GM12878 (cell line): ENCODE measurements around the gene OR6K6. TPM values are rescaled to one million over a fixed set of nuclear protein-coding genes. Genes with fewer than 3 reads are reported as not detected.
A peak's percentile ranks its signal among the peaks of the same experiment; 100 is the strongest.

Source experiments
- ATAC-seq: fragments of 200-7000 bp; cut with Tn5 transposase; 3 replicates; pipeline ENCODE4 v1.9.1; 2020; ENCODE audit warnings: mild to moderate bottlenecking, moderate library complexity
- BruUV-seq: library from RNA; stranded (reverse); fragments of 400-500 nt; replicated peaks from 2 replicates; lab custom pipeline; 2021; lab: Mats Ljungman, UMichigan
- CTCF ChIA-PET: fragments of 300-600 bp; sonication (Branson Sonifier 250); formaldehyde crosslinking; extraction: SDS; loops from one replicate; lab custom pipeline; 2021; ENCODE audit warnings: inconsistent platforms; lab: Yijun Ruan, JAX
- POLR2A ChIA-PET: fragments of 350-600 bp; formaldehyde crosslinking; extraction: SDS; loops from one replicate; lab custom pipeline; 2021; ENCODE audit warnings: inconsistent platforms; lab: Charles Lee
- RAD21 ChIA-PET: fragments of 300-600 bp; sonication (Branson Sonifier 250); formaldehyde crosslinking; loops from one replicate; lab custom pipeline; 2023; ENCODE audit warnings: antibody characterized with exemption; ENCODE audit not compliant: unreplicated experiment; lab: Charles Lee
- SMC1A ChIA-PET: fragments of 300-600 bp; sonication (Branson Sonifier 250); formaldehyde crosslinking; loops from one replicate; lab custom pipeline; 2023; ENCODE audit not compliant: unreplicated experiment, uncharacterized antibody; lab: Charles Lee
- DNase-seq: peaks from one replicate; pipeline ENCODE4 v3.0.0-alpha.2; 2011; ENCODE audit warnings: low read depth, low spot score
- FAIRE-seq: peaks from 3 replicates; lab custom pipeline; 2011; peaks lifted over from hg19 to GRCh38; lab: Jason Lieb, UNC
- H2AFZ ChIP-seq: 2 replicates; pipeline ENCODE4 v1.6.0; 2011; ENCODE audit warnings: low read depth, low read length, control low read depth; ENCODE audit not compliant: control insufficient read depth
- H3K27ac ChIP-seq: 2 replicates; pipeline ENCODE4 v1.5.1; 2011; ENCODE audit warnings: control low read depth; ENCODE audit not compliant: control insufficient read depth, insufficient read depth
- H3K27me3 ChIP-seq, 2 experiments: replicated peaks in 1 of 2; 2 replicates each; pipeline versions ENCODE4 v1.6.0 to v1.6.1; 2011; ENCODE audit warnings: low read length in 1 of 2; ENCODE audit not compliant: control insufficient read depth in 2 of 2, insufficient read depth in 2 of 2
- H3K36me3 ChIP-seq, 2 experiments: 2 replicates each; pipeline ENCODE4 v1.5.1; 2011; ENCODE audit warnings: low read length in 1 of 2; ENCODE audit not compliant: control insufficient read depth in 2 of 2, insufficient read depth in 2 of 2
- H3K4me1 ChIP-seq: 2 replicates; pipeline ENCODE4 v1.6.1; 2011; ENCODE audit warnings: mild to moderate bottlenecking, low read length, moderate library complexity, mixed read lengths; ENCODE audit not compliant: control insufficient read depth, insufficient read depth
- H3K4me2 ChIP-seq: 2 replicates; pipeline ENCODE4 v1.6.0; 2011; ENCODE audit warnings: control low read depth; ENCODE audit not compliant: control insufficient read depth, insufficient read depth
- H3K4me3 ChIP-seq: fragments of 200-600 bp; sonication (generic); 2 replicates; pipeline ENCODE4 v1.5.1; 2016
- H3K79me2 ChIP-seq: 2 replicates; pipeline ENCODE4 v1.6.0; 2011; ENCODE audit warnings: low read length; ENCODE audit not compliant: control insufficient read depth, insufficient read depth
- H3K9ac ChIP-seq: 2 replicates; pipeline ENCODE4 v1.8.0; 2011; ENCODE audit warnings: low read length, control low read depth, mixed read lengths; ENCODE audit not compliant: control insufficient read depth, insufficient read depth
- H3K9me3 ChIP-seq: replicated peaks from 3 replicates; pipeline ENCODE4 v1.5.1; 2011; ENCODE audit warnings: mild to moderate bottlenecking, low read length; ENCODE audit not compliant: control insufficient read depth, insufficient read depth
- H4K20me1 ChIP-seq: 2 replicates; pipeline ENCODE4 v1.6.0; 2011; ENCODE audit not compliant: control insufficient read depth, insufficient read depth
- CREM ChIP-seq: IDR thresholded peaks from 2 replicates; pipeline ENCODE4 v1.6.1; 2014; ENCODE audit warnings: antibody characterized with exemption, low read depth
- JUND ChIP-seq: IDR thresholded peaks from 2 replicates; pipeline ENCODE4 v1.6.1; 2012; ENCODE audit warnings: low read depth, mild to moderate bottlenecking, low read length, improper control_type of control experiment, moderate library complexity
- MEF2B ChIP-seq: fragments of 450-650 bp; IDR thresholded peaks from 2 replicates; pipeline ENCODE4 v1.6.1; 2018; ENCODE audit warnings: mild to moderate bottlenecking, moderate library complexity; ENCODE audit not compliant: partially characterized antibody, poor library complexity, severe bottlenecking
- MYB ChIP-seq: fragments of 150-350 bp; IDR thresholded peaks from 2 replicates; pipeline ENCODE4 v1.6.1; 2014; ENCODE audit warnings: mild to moderate bottlenecking, low read depth, low read length, borderline replicate concordance
- NFIC ChIP-seq: IDR thresholded peaks from 2 replicates; pipeline ENCODE4 v1.6.1; 2012; ENCODE audit warnings: low read depth, mild to moderate bottlenecking, inconsistent platforms, low read length, moderate library complexity
- RAD21 ChIP-seq: IDR thresholded peaks from 2 replicates; pipeline ENCODE4 v1.6.1; 2011; ENCODE audit warnings: mild to moderate bottlenecking, low read depth, low read length, moderate library complexity; ENCODE audit not compliant: insufficient read depth
- RUNX3 ChIP-seq: IDR thresholded peaks from 2 replicates; pipeline ENCODE4 v1.6.1; 2012; ENCODE audit warnings: low read length, inconsistent platforms
- SIN3A ChIP-seq: IDR thresholded peaks from 2 replicates; pipeline ENCODE4 v1.6.1; 2012; ENCODE audit warnings: low read depth, low read length, improper control_type of control experiment
- TCF7 ChIP-seq: IDR thresholded peaks from 2 replicates; pipeline ENCODE4 v1.6.1; 2014; ENCODE audit warnings: antibody characterized with exemption, borderline replicate concordance
- ZNF274 ChIP-seq: IDR thresholded peaks from one replicate; pipeline ENCODE4 v1.8.0; 2011; ENCODE audit not compliant: insufficient read length, insufficient read depth
- ZNF384 ChIP-seq: IDR thresholded peaks from 2 replicates; pipeline ENCODE4 v1.6.1; 2012; ENCODE audit warnings: low read depth, mild to moderate bottlenecking, low read length, improper control_type of control experiment, borderline replicate concordance
- WGBS: methylation state at CpG from one replicate; pipeline ENCODE4 v1.1.6; 2016; ENCODE audit warnings: low lambda C conversion rate; ENCODE audit not compliant: insufficient replicate concordance, insufficient coverage; ENCODE audit errors: missing lambda C conversion rate; 5-methylcytosine and 5-hydroxymethylcytosine counted together
- in situ Hi-C: fragments of 300-500 bp; cut with MboI; formaldehyde crosslinking; loops from 9 replicates; pipeline ENCODE4 v1.14.3; 2018; ENCODE audit warnings: mixed read lengths
- intact Hi-C: fragments of 100-400 bp; cut with micrococcal nuclease; formaldehyde crosslinking; loops from one replicate; pipeline ENCODE4 v1.14.2; 2022; ENCODE audit not compliant: unreplicated experiment
- polyA plus RNA-seq, 11 experiments: library from polyadenylated mRNA; depleted of rRNA in 4 of 11; unstranded in 6 of 11; stranded (reverse) in 5 of 11; fragments of >200 nt; fragmentation: Nextera tagmentation in 4 of 11; fragmentation: Illumina TruSeq in 1 of 11; extraction: Ambion mirVana in 4 of 11; extraction: Trizol in 1 of 11; gene quantifications; 1 replicate in 1 of 11; 2 replicates in 10 of 11; pipeline versions ENCODE4 v1.2.1 to v1.2.3, GENCODE V29; 2011 to 2016; ENCODE audit warnings: inconsistent platforms in 2 of 11, missing spikeins in 2 of 11, low read depth in 1 of 11
- total RNA-seq, 4 experiments: library from RNA; depleted of rRNA in 3 of 4; stranded (reverse); fragments of >200 nt in 3 of 4; fragmentation: Illumina TruSeq in 1 of 4; extraction: Trizol in 1 of 4; gene quantifications; 2 replicates each; pipeline versions ENCODE4 v1.2.1 to v1.2.3, GENCODE V29; 2013 to 2021
- TF ChIP-seq, protein P1 (sequence below): fragments of 450-650 bp; IDR thresholded peaks from 2 replicates; pipeline ENCODE4 v1.6.1; 2017; ENCODE audit warnings: mild to moderate bottlenecking, moderate library complexity
- TF ChIP-seq, protein P2 (sequence below): fragments of 450-650 bp; formaldehyde crosslinking; IDR thresholded peaks from 2 replicates; pipeline ENCODE4 v1.4.0; 2022; ENCODE audit warnings: mild to moderate bottlenecking, moderate library complexity
- TF ChIP-seq, protein P3 (sequence below): fragments of 450-650 bp; IDR thresholded peaks from 2 replicates; pipeline ENCODE4 v1.6.1; 2014; ENCODE audit warnings: mild to moderate bottlenecking

OR6K6 gene
- total and polyA plus RNA-seq, 10 of the 15 experiments (the other 5 are each of a cell fraction or from before 2014, with no cell fraction given), result not detected

DNA sequence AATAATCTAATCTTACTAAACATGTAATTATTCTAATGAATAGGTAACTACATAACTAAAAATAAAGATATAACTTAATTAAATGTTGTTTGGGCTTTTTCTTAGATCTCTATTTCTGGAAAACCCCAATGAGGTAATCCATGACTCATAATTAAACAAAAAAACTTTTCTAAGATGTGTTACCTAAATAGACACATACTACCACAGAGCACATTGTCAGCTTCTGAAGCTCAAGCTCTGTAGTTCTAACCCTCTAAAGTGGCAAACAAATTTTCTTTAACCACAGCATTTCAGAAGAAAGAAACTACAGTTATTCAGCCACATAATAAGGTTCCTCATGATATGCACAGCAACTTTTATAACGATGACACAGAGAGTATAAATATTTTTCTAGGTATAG is 38.2 kb upstream of the OR6K6 start:
- Histone ChIP-seq H3K9ac (no peak overlapping the region), H3K9me3 (no peaks in the 10 kb centered on the region), H3K27ac (no peak overlapping the region), H3K36me3 (no peaks in the 10 kb centered on the region), H3K4me2 (no peak overlapping the region), H2AFZ (no peak overlapping the region), H3K79me2 (no peaks in the 10 kb centered on the region), H3K27me3 (no peaks in the 10 kb centered on the region), H3K4me3 (no peak overlapping the region), H4K20me1 (no peaks in the 10 kb centered on the region), H3K4me1 (no peaks in the 10 kb centered on the region)
- peak; percentile 94 for ATAC-seq
- peak; percentile 8 for DNase-seq
- POLR2A ChIA-PET, result no interaction called here
- BruUV-seq, result no TSS peak
- intact Hi-C loops (no loop called here), in situ Hi-C loops (no loop called here)
- CTCF ChIA-PET, result no interaction called here
- RAD21 ChIA-PET, result no interaction called here
- 0% methylated on average over 1 of the region's 1 CpG for WGBS
- FAIRE-seq, result no peak
- SMC1A ChIA-PET, result no interaction called here
- TF ChIP-seq ZNF274 (no peak), SIN3A (no peak), RUNX3 (peak; percentile 86), JUND (no peak), RAD21 (no peak), ZNF384 (no peak), TCF7 (0 out of 2 replicates have a peak, but pooled peaks have one; percentile 24), NFIC (peak; percentile 84), MEF2B (peak; percentile 82), CREM (peak; percentile 31; the same call in 1 of the 2 replicates), MYB (no peak)
- TF ChIP-seq, protein P1, sequence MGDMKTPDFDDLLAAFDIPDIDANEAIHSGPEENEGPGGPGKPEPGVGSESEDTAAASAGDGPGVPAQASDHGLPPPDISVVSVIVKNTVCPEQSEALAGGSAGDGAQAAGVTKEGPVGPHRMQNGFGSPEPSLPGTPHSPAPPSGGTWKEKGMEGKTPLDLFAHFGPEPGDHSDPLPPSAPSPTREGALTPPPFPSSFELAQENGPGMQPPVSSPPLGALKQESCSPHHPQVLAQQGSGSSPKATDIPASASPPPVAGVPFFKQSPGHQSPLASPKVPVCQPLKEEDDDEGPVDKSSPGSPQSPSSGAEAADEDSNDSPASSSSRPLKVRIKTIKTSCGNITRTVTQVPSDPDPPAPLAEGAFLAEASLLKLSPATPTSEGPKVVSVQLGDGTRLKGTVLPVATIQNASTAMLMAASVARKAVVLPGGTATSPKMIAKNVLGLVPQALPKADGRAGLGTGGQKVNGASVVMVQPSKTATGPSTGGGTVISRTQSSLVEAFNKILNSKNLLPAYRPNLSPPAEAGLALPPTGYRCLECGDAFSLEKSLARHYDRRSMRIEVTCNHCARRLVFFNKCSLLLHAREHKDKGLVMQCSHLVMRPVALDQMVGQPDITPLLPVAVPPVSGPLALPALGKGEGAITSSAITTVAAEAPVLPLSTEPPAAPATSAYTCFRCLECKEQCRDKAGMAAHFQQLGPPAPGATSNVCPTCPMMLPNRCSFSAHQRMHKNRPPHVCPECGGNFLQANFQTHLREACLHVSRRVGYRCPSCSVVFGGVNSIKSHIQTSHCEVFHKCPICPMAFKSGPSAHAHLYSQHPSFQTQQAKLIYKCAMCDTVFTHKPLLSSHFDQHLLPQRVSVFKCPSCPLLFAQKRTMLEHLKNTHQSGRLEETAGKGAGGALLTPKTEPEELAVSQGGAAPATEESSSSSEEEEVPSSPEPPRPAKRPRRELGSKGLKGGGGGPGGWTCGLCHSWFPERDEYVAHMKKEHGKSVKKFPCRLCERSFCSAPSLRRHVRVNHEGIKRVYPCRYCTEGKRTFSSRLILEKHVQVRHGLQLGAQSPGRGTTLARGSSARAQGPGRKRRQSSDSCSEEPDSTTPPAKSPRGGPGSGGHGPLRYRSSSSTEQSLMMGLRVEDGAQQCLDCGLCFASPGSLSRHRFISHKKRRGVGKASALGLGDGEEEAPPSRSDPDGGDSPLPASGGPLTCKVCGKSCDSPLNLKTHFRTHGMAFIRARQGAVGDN, result no peak
- TF ChIP-seq, protein P2, sequence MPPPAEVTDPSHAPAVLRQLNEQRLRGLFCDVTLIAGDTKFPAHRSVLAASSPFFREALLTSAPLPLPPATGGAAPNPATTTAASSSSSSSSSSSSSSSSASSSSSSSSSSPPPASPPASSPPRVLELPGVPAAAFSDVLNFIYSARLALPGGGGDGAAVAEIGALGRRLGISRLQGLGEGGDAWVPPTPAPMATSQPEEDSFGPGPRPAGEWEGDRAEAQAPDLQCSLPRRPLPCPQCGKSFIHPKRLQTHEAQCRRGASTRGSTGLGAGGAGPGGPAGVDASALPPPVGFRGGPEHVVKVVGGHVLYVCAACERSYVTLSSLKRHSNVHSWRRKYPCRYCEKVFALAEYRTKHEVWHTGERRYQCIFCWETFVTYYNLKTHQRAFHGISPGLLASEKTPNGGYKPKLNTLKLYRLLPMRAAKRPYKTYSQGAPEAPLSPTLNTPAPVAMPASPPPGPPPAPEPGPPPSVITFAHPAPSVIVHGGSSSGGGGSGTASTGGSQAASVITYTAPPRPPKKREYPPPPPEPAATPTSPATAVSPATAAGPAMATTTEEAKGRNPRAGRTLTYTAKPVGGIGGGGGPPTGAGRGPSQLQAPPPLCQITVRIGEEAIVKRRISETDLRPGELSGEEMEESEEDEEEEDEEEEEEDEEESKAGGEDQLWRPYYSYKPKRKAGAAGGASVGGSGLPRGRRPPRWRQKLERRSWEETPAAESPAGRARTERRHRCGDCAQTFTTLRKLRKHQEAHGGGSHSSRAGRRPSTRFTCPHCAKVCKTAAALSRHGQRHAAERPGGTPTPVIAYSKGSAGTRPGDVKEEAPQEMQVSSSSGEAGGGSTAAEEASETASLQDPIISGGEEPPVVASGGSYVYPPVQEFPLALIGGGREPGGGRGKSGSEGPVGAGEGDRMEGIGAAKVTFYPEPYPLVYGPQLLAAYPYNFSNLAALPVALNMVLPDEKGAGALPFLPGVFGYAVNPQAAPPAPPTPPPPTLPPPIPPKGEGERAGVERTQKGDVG (CRISPR knock-in tag), result no peak
- TF ChIP-seq, protein P3, sequence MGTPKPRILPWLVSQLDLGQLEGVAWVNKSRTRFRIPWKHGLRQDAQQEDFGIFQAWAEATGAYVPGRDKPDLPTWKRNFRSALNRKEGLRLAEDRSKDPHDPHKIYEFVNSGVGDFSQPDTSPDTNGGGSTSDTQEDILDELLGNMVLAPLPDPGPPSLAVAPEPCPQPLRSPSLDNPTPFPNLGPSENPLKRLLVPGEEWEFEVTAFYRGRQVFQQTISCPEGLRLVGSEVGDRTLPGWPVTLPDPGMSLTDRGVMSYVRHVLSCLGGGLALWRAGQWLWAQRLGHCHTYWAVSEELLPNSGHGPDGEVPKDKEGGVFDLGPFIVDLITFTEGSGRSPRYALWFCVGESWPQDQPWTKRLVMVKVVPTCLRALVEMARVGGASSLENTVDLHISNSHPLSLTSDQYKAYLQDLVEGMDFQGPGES, result no peak
